ENCODE measurements around the gene ZNF280D.

Gene ZNF280D

GRCh38 chr15:56619887-56620286 lies 113.4 kb downstream of the ZNF280D start:
- TF ChIP-seq CTCF (IDR thresholded peaks at IDR 0.05; ENCODE audit: control extremely low read depth, extremely low read depth, low read depth, missing control alignments) = no peak
- ChIA-PET CTCF (no interaction called here), POLR2A (no interaction called here)
- DNase-seq (ENCODE audit: extremely low spot score) = no peak

- ChIA-PET POLR2A (no interaction called here), CTCF (interaction anchor here (0.9 kb wide), 1 partner anchor 11 kb away, joined by 3 read pairs; no protein-coding TSS in a partner anchor)
- DNase-seq (ENCODE audit: extremely low spot score) = no peak
- TF ChIP-seq CTCF (IDR thresholded peaks at IDR 0.05; ENCODE audit: control extremely low read depth, extremely low read depth, low read depth, missing control alignments) = no peak
Observed at GRCh38 chr15:56617628-56618027, 115.7 kb downstream of the ZNF280D start.

- no peak for TF ChIP-seq CTCF (IDR thresholded peaks at IDR 0.05; ENCODE audit: control extremely low read depth, extremely low read depth, low read depth, missing control alignments)
- ChIA-PET CTCF (no interaction called here), POLR2A (no interaction called here)
- DNase-seq (ENCODE audit: extremely low spot score) = no peak
Observed at GRCh38 chr15:56616551-56616950, 116.8 kb downstream of the ZNF280D start.

- no peak for TF ChIP-seq CTCF (IDR thresholded peaks at IDR 0.05; ENCODE audit: control extremely low read depth, extremely low read depth, low read depth, missing control alignments)
- CTCF ChIA-PET = interaction anchor here (1.7 kb wide), 1 partner anchor 117 kb away, joined by 3 read pairs; no protein-coding TSS in a partner anchor
- POLR2A ChIA-PET = no interaction called here
Observed at GRCh38 chr15:56613811-56614210, 119.5 kb downstream of the ZNF280D start.

GRCh38 chr15:56608993-56609392 lies 124.3 kb downstream of the ZNF280D start:
- ChIA-PET CTCF (interaction anchor here (0.9 to 1.6 kb wide), 2 partner anchors 18 to 132 kb away, joined by 3 read pairs; no protein-coding TSS in a partner anchor), POLR2A (no interaction called here)
- TF ChIP-seq CTCF (IDR thresholded peaks at IDR 0.05; ENCODE audit: control extremely low read depth, extremely low read depth, low read depth, missing control alignments) = no peak

More at GRCh38 chr15:56613811-56614210, 119.5 kb downstream of the ZNF280D start:
- DNase-seq (ENCODE audit: extremely low spot score) = no peak

GRCh38 chr15:56608140-56608778 lies 125.0 kb downstream of the ZNF280D start:
- ChIA-PET CTCF (interaction anchor here (0.9 to 1.6 kb wide), 2 partner anchors 19 to 132 kb away, joined by 3 read pairs; no protein-coding TSS in a partner anchor), POLR2A (no interaction called here)
- TF ChIP-seq CTCF (IDR thresholded peaks at IDR 0.05; ENCODE audit: control extremely low read depth, extremely low read depth, low read depth, missing control alignments) = no peak
- peak; percentile 59 for DNase-seq (ENCODE audit: extremely low spot score)

More at GRCh38 chr15:56608993-56609392, 124.3 kb downstream of the ZNF280D start:
- DNase-seq (ENCODE audit: extremely low spot score) = no peak

All from GM10248 (cell line).